GM18499 (cell line): ENCODE measurements around the gene SETD4.

Experiments
- ATAC-seq: cut with Tn5 transposase; IDR thresholded peaks from one replicate; pipeline ENCODE4 v1.9.1; 2021; ENCODE audit warnings: moderate number of reproducible peaks; ENCODE audit not compliant: insufficient read depth, unreplicated experiment

SETD4 gene

DNA sequence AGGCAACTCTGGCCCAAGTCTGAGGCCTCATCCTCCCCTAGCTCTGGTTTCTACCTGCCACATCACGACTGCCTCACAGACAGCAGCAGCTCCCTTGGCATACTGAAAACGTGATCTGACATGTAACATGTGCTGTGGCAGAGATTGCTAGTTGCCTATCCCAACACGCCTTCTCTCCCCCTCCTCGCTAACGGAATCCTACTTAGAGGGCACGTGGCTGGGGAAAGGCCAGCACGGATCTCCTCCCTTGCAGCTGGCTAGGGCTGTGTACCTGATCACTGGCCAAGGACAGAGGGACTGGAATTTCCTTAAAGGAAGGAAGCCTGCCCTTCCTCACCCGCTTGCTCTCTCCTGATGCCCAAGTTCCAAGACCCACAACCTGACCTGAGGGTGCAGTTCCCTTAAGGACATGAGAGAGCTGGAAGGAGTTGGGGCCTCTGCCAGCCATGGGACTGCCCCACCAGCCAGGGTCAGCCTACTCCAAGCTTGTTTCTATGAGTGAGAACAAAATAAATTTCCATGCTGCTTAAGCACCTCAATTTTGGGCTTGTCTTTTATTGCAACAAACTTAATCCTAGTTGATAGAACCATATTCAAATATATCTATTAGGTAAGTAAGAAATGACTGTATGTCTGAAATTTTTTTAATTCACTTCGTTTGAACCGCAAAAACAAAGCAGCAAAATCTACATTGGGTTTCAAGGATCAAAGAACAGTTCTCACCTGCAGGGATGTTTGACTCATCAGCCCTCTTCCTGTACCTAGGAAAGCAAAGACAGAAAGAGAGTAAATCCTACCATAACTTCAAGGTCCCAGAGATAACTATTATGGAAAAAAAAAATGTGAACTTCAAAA lies 7.2 kb downstream of the SETD4 start:
- no peak for ATAC-seq

DNA sequence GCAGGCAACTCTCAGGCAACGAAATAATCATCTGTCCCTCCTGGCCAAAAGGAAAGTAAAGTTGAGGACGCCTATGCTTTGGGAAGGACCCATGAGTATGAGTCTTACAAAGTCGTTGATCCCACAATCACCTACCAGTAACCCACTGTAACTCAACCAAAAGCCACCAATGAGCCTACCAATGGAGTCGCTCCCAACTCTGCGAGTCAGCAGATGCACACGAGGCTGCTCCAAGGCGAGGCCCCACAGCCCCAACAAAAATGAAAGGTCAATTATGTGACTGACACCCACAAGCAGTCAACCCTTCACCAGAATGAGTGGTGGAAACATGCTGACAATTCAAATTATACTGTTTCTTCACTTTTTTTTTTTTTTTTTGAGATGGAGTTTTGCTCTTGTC lies 12.0 kb downstream of the SETD4 start:
- no peak for ATAC-seq

DNA sequence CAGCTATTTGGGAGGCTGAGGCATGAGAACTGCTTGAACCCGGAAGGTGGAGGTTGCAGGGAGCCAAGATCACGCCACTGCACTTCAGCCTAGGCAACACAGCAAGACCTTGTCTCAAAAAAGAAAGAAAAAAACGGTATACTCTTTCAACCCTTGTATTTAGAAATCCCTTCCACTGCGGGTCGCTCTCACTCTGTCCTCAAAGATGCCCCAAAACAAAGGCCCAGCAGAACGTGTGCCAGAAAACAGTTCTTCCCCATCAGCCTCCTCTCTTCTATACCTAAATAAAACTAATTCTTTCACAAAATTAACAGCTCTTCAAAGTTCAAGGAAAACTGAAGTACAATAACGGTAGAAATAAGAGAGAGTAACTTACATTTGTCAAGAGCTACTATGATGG lies 13.2 kb downstream of the SETD4 start:
- no peak for ATAC-seq

GRCh38 chr21:36045993-36046392 lies 14.3 kb downstream of the SETD4 start:
- ATAC-seq: no peak

DNA sequence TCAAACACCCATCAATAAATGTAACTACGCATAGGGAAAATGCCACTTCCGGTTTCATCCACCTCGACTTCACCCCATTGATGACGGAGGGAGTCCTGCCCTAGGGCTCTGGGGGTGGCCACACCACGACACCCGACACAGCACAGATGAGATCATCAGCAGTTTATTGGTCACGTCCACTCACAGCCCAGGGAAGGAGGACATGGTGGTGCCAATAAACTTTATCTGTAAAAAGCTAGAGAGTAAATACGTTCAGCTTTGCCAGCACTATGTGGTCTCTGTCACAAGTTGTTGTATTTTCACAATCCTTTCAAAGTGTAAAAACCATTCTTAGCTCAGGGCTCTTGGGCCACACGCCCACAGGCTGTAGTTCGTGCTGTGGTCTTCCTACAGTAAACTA lies 16.3 kb downstream of the SETD4 start:
- ATAC-seq: no peak

DNA sequence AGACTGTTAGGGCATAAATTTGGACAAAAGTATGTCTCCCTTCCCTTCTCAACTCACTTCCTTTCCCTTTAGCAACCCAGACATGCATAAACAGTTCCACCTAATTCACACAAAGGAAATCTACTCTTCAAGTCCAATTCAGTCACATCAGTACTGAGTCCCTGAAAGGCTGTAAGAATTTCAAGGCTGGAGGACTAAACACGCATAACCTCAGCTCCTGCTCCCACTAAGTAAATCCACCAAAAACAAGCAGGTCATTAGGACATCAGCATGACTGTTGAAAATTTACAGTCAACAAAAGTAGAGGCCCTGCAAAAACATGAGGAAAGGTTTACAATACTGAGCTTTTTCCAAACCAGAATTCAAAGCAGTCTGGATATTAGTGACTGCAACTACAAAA lies 18.4 kb downstream of the SETD4 start:
- ATAC-seq: no peak

DNA sequence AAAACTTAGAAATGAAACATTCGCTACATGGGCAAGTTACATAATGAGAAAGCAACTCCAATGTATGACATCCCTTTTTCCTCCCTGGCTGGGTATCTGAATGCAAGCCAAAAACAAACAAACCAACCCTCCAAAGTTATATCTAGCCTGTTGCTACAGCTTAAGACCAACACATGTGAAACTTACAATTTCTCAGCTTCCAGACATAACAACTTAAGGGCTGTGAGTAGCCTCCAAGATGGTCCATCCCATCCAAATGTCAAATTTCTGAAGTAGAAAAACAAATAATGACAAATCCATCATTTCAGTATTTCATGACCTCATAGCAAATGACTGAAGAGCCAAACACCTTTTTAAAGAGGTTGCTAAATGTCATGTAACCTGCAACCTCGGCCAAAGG lies 19.9 kb downstream of the SETD4 start:
- no peak for ATAC-seq

DNA sequence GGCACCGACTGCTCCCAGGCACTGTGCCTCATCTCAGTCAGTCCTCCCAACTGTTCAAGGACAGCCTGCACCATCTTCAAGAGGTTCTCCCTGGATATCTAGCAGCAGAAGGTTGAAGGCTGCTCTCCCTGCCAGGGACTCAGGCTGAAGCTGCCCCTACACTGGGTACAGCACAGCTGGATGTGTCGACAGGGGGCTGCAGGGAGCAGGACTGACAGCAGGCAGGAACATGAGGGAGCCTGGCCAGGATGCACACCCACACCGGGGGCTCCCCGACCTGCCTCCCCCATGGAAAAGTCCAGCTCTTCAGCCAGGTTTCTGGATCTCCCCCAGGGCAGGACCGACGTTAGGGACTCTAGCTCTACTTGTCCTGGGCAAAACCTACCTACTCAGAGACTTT lies 20.5 kb downstream of the SETD4 start:
- no peak for ATAC-seq

DNA sequence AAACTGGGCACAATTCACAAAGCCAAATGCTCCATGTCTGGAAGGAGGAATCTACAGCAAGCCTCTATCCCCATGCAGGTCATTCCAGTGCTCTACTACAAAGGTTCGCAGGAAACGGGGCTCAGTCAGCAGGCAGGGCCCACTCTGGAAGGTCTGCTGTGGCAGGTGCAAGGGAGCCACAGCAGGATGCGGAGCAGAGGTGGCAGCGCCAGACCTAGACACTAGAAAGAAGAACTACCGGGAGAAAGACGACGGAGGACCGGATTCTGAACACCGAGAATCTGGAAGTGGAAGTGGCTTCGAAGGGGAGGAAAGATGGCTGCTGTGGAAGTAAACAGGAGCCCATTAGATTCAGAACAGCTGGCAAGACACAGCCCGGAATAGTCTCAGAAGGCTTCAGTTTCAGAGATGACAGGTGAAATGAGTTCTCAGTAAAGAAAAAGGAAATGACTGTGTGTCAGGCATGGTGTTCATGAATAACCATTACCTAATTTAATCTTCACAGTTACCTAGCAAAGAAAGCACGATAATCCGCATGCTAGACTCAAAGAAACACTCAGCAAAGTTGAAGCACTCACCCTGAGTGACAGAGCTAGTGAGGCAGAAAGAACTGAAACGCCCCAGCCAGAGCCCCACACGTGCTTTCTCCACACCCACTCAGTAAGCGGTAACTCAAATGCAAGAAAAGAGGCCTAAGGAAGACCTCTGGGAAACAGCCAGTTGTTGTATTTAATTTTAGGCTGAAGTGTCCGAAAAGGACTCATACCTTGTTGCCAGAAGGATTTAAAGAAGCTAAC lies 21.4 kb downstream of the SETD4 start:
- ATAC-seq: no peak

DNA sequence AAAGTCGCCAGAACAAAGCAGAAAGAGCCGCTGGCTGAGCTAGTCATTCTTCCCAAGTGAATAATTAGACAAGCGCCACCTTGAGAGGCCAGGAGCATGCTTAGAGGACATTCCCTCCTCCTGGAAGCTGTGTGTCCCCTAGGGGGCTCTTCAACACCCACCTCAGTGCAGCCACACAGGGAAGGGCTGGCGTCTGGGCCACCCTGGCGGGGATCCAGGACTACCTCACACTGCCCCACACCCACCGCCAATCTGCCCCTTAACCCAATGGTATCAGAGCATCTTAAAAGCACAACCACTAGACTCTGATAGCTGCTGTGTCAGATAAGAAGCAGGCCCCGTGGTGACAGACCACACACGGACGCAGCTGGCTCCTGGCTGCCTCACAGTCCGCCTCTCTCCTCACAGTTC lies 24.9 kb downstream of the SETD4 start:
- ATAC-seq: no peak

DNA sequence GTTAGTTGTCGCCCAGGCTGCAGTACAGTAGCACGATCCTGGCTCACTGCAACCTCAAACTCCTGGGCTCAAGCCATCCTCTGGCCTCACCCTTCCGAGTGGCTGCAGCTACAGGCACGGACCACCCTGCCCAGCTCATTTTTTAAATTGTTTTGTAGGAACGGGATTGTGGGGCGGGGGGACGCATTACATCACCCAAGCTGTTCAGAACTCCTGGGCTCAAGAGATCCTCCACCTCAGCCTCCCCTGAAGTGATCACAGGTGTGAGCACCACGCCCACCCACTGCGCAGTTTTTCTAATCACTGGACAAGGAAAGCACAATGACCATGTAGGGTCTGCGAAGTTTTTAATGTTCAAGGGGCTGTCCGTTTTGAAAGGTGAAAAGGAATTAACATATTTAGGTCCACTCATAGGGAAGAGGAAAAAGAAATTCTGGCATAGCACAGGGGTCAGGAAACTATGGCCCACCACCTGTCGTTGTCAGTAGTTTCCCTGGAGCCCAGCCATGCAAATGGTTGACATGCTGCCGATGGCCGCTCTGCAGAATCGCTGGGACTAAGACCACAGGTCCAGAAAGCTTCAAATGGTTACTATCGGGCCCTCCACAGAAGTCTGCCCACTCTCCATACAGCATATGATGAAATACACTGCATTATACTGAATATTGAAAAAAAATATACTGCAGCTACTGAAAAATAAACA lies 26.0 kb downstream of the SETD4 start:
- no peak for ATAC-seq

DNA sequence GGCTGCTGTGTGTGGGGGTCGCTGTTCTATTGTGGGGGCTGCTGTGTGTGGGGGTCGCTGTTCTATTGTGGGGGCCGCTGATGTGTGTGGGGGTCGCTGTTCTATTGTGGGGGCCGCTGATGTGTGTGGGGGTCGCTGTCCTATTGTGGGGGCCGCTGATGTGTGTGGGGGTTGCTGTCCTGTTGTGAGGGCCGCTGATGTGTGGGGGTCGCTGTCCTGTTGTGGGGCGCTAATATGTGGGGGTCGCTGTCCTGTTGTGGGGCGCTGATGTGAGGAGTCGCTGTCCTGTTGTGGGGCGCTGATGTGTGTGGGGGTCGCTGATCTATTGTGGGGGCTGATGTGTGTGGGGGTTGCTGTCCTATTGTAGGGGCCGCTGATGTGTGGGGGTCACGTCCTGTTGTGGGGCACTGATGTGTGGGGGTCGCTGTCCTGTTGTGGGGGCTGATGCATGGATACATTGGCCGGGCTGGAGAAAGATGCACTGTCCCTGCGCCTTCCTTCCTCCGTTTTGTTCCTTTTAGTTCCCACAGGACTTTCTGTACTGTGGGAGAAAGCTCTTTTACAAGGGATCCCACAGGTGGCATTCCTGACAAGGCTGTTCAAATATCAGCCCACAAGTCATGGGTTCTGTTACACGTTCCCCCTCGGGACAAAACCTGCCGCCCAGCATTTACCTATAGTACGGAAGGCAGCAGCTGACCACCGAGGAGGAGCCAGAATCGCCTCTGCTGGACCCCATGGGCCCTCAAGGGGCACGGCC lies 27.5 kb downstream of the SETD4 start:
- no peak for ATAC-seq

DNA sequence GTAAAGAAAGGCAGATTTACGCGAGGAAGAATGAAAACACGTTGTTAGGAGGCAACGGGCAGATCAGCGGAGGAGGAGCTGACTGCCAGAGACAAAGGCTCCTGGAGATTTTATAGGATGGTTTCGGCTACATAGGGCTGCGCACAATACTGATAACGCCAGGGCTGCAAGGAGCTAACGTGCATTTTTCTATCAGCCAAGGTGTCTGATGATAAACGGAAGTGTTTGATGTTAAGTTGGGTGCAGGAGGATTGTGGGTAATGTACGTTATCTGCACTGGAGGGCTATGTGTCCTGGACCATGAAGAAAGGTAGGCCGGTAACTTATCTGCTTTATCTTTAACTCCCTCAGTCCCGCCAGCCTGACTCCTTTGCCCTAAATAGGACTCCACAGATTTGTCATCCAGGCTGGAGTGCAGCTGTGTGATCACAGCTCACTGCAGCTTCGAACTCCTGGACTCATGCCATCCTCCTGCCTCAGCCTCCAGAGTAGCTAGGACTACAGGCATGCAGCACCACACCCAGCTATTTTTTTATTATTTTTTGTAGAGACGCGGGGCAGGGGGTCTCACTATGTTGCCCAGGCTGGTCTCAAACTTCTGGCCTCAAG lies 29.6 kb downstream of the SETD4 start:
- no peak for ATAC-seq

DNA sequence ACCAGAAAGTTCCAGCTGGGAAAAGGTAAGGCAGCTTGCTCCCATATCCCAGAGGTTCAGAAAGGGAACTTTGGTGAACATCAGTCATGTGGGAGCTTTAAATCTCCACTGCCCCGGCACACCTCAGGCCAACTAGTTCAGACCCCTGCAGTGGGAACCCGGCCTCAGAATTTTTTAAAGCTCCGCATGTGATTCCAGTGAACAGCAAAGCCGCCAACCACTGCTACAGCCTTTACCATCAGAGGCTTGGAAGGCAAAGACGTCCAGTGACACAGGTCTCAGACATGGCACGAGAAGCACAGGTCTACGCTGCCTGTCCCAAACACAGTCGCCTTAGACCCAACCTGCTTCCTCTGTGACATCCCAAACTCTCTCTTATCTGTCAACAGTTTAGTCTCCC lies 31.0 kb downstream of the SETD4 start:
- ATAC-seq: no peak

- ATAC-seq: no peak
Observed at GRCh38 chr21:36028127-36029069, 31.9 kb downstream of the SETD4 start.

DNA sequence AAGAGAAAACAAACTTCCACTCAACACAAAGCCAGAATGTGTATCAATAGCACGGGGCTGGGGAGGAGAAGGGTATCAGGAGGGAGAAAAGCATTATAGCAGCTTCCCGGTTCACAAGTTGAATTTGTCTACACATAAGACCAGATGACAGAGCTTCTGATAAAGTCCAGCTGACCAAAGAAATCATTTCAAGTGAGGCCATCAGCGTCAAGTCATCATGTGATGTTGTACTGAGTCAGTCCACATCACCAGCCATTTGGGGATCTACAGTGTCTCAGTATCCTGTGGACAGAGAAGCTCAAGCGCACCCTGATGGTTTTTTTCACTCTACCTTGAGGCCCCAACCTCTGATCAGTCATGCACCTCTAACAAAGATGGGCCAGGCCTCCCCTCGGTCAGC lies 33.0 kb downstream of the SETD4 start:
- ATAC-seq: no peak

DNA sequence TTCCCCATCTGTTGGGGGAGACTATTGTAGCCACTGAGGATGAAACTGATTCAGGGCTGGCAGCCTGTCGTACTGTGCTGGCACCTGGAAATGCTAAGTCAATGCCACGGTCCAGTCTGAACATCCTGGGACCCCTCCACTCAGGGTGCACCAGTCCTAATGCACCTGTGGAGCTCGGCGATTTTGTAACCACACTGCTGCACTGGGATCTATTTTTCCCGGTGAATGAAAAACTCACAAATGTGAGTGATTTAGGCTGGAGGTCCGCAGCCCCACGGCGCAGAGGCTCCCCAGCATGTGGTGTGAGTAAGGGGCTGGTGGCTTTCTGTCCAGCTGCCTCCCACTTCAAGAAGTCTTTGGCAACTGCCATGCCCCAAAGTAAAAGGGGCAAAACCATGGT lies 35.5 kb downstream of the SETD4 start:
- ATAC-seq: no peak

DNA sequence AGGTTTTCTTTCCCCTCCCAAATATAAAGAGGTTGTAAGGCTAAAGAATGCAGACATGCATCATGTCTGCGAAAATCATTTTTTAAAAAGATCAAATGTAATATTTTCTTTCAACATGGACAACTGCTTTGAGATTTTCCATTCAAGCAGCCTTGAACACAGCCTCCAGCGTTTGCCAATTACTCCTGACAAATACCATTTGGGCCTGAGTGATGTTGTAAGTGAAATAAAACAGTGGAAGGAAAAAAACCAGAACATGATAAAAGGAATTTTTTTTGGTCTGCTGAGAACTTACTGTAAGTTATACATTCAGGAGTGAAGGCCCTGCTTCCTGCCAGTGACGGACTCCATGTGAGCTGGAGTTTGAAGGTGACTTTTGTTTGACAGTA lies 37.2 kb downstream of the SETD4 start:
- no peak for ATAC-seq
